AG09309 (cell line): Measurements from ENCODE around the gene TBC1D13.
"Not testable (repeated sequence)": the region's sequence is repeated elsewhere in the genome, so short reads cannot be mapped to it uniquely, and the experiment has no call there.

Experiments used
- DNase-seq: peaks from one replicate; pipeline ENCODE4 v3.0.0-alpha.2; 2010; ENCODE audit warnings: low read depth
- H3K4me3 ChIP-seq: 2 replicates; pipeline ENCODE4 v1.5.1; 2011; ENCODE audit warnings: mild to moderate bottlenecking, low read depth, low read length, moderate library complexity; ENCODE audit not compliant: control insufficient read depth
- TF ChIP-seq, protein P1 (sequence below): IDR thresholded peaks from 2 replicates; pipeline ENCODE4 v1.5.1; 2011; ENCODE audit warnings: mild to moderate bottlenecking, low read depth, low read length, inconsistent platforms; ENCODE audit not compliant: insufficient read depth, control insufficient read depth; ENCODE audit errors: missing control alignments

TBC1D13 gene

DNA sequence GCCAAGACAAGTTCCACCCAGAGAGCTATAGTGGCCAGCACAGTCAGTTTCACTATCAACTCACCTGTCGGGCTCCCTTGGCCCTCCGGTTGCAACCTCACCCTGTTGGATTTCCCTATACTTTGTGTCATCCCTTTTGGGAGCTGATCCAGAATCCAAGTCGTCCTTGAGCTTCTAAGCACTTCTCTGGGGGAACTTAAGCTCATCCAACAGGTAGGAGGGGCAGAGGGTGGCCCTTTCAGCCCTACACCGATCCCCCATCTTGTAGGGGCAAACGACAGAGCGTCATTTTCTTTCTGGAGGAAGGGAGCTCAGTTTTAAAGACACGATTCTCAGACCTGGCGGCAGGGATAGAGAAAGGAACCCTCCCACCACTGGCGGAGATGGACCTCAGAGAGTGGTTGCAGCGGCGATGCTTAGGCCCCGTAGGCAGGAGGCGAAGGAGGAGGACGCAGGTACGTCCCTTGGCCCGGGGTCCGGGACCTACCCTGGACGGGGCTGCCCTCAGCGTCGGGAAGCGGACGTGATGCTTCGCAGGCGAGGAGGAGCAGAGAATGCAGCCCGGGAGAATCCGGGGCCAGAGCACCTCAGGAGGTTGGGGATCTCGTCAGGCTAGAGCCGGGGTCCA lies 15.8 kb upstream of the TBC1D13 start:
- DNase-seq = no peak
- TF ChIP-seq, protein P1, sequence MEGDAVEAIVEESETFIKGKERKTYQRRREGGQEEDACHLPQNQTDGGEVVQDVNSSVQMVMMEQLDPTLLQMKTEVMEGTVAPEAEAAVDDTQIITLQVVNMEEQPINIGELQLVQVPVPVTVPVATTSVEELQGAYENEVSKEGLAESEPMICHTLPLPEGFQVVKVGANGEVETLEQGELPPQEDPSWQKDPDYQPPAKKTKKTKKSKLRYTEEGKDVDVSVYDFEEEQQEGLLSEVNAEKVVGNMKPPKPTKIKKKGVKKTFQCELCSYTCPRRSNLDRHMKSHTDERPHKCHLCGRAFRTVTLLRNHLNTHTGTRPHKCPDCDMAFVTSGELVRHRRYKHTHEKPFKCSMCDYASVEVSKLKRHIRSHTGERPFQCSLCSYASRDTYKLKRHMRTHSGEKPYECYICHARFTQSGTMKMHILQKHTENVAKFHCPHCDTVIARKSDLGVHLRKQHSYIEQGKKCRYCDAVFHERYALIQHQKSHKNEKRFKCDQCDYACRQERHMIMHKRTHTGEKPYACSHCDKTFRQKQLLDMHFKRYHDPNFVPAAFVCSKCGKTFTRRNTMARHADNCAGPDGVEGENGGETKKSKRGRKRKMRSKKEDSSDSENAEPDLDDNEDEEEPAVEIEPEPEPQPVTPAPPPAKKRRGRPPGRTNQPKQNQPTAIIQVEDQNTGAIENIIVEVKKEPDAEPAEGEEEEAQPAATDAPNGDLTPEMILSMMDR = no peak
- H3K4me3 ChIP-seq = peak overlapping the region; percentile 93

DNA sequence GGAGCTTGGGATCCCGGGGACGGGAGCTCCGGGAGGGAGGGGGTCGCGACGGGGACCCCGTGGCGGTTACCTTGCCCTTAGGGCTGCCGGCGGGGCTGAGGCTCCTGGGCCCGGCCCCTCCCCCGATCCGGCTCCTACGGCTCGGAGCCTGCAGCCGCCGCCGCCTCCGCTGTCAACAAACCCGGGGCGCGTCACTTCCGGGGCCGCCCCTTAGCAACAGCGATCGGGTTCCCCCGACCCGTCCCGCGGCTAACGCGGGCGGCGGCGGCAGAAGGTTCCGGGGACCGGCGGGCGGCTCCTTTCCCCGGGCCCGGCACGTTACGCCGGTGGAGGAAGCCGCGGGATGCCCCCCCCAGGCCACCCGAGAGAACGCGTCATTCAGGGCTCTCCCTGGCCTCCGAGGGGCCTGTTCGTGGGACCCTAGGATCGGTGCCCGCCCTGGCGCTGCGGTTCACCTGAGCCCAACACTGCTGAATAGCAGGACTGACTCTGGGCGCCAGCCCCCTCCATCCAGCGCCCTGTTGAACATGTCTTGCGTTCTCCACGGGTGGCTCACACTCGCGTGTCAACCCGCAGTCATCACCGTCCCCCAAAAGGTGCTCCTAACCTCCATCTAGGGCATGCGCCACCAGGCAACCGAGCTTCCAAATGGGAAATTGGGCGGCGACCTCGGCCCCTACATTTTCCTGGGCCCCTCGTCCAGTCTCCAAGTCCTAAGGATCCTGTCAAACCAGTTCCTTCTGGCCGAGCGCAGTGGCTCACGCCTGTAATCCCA lies 15.1 kb upstream of the TBC1D13 start, which contains the start of gene ZER1:
Gene ZER1 (minus strand): TSS at position 183 of the 775 bp plus-strand sequence. CDS start 16,362 bp downstream, outside the sequence.
- TF ChIP-seq, protein P1 = no peak
- H3K4me3 ChIP-seq = peak within 1 kb of the TSS; percentile 93
- DNase-seq = peak; percentile 41

DNA sequence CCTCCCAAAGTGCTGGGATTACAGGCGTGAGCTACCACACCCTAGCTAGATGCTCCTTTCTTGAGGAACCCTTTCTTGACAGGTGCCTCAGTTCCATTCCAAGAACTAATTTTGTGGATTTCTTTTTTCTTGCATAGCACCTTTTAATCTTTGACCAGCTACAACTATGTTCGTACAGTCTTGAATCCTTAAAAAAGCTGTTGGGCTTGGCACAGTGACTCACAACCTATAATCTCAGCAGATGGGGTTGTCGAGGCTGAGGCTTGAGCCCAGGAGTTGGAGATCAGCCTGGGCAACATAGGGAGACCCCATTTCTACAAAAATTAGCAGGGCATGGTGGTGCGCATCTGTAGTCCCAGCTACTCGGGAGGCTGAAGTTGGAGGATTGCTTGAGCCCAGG lies 14.0 kb upstream of the TBC1D13 start:
- DNase-seq = no peak
- H3K4me3 ChIP-seq = no peak overlapping the region
- TF ChIP-seq, protein P1 = no peak

DNA sequence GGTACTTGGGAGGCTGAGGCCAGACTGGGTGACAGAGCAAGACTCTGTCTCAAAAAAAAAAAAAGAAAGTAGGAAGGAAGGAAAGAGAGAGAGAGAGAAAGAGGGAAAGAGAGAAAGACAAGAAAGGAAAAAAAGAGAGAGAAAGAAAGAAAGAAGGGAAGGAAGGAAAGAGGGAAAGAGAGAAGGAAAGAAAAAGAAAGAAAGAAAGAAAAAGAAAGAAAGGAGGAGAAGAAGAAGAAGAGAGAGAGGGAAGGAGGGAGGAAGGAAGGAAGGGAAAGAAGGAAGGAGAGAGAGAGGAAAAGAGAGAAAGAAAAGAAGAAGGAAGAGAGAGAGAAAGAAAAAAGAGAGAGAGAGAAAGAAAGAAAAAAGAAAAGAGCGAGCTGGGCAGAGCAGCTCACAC lies 12.2 kb upstream of the TBC1D13 start:
- H3K4me3 ChIP-seq = no peak overlapping the region
- DNase-seq = no peak
- TF ChIP-seq, protein P1 = no peak

DNA sequence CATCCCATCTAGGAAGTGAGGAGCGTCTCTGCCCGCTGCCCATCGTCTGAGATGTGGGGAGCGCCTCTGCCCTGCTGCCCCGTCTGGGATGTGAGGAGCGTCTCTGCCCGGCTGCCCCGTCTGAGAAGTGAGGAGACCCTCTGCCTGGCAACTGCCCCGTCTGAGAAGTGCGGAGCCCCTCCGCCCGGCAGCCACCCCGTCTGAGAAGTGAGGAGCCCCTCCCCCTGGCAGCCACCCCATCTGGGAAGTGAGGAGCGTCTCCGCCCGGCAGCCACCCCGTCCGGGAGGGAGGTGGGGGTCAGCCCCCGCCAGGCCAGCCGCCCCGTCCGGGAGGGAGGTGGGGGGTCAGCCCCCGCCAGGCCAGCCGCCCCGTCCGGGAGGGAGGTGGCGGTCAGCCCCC lies 7.0 kb upstream of the TBC1D13 start:
- not testable (repeated sequence) for DNase-seq, H3K4me3 ChIP-seq

DNA sequence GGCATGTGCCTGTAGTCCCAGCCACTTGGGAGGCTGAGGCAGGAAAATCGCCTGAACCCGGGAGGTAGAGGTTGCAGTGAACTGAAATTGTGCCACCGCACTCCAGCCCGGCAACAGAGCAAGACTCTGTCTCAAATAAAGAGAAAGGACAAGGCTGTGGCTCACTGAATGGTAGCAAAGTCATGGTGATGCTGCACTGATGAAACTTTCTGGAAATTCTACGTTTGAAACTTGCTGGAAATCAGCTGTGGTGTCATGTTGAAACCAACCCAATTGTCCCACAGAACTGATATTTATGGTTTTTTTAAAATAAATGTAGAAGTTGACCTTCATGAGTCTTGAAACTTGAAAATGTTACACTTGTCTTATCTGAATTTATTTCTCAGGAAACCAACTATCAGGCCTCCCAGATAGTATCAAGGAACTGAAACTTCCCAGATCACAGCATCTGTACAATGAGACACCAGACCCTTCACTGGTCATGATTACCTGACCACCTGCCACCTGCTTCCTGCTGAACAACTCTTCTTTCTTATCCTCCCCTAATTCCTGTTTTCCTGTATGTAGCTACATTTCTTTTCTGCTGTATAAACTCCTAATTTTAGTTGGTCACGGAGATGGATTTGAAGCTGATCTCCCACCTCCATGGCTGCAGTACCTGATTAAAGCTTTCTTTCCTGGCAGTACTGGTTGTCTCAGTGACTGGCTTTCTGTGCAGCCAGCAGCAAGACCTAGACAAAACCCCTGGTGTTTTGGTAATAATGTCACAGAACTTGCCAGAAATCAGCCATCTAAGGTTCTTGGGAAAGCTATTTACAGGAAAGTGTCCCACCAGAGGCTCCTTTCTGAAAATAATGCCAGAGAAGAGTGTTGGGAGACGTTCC lies 5.6 kb upstream of the TBC1D13 start:
- TF ChIP-seq, protein P1 = no peak
- no peak overlapping the region for H3K4me3 ChIP-seq
- no peak for DNase-seq
